Hepatocyte (in vitro differentiated cells): Measurements from ENCODE around the gene FRAS1.

Source experiments
- EZH2 ChIP-seq: fragments of 200-600 bp; sonication (generic); IDR thresholded peaks from 2 replicates; pipeline ENCODE4 v1.6.1; 2016; ENCODE audit warnings: antibody characterized with exemption, mild to moderate bottlenecking, borderline replicate concordance
- EZH2phosphoT487 ChIP-seq: fragments of 200-600 bp; sonication (generic); IDR thresholded peaks from one replicate; pipeline ENCODE4 v1.6.1; 2018; ENCODE audit warnings: antibody characterized with exemption, mild to moderate bottlenecking, low read depth, moderate library complexity; ENCODE audit not compliant: unreplicated experiment, severe bottlenecking
- TF ChIP-seq, protein P1 (sequence below): fragments of 200-600 bp; sonication (generic); IDR thresholded peaks from 2 replicates; pipeline ENCODE4 v1.5.1; 2016; ENCODE audit warnings: antibody characterized with exemption, mild to moderate bottlenecking; ENCODE audit not compliant: poor library complexity

DNA sequence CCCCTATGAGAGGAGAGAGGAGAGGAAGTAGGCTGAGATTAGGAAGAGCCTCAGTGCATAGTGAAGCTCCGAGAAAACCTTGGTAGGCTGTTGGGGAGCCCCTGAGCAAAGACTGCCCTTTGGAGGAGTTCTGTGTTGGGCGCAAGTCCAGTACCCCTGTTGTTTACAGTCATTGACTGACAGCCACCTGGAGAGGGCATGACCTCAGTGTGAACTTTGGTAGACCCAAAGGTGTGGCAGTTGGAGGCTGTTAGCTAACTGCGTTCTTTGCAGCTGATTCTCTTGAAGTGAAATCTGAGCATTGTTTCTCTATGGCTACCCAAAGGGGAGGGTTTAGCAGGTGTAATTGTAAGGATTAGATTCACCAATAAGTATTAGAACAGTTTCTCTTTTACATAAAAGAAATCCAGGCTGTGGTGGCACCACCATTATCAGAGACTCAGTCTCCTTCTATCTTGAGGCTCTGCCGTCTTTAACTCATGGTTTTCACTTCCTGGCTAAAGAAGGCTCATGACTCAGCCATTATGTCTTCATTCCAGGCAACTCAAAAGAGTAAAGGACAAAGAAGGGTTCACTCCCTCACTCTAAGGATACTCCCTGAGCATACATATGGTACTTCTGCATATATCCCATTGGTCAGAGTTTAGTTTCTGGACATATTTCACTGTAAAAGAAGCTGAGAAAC lies 527.9 kb downstream of the FRAS1 start:
- TF ChIP-seq EZH2 = no peak
- TF ChIP-seq, protein P1, sequence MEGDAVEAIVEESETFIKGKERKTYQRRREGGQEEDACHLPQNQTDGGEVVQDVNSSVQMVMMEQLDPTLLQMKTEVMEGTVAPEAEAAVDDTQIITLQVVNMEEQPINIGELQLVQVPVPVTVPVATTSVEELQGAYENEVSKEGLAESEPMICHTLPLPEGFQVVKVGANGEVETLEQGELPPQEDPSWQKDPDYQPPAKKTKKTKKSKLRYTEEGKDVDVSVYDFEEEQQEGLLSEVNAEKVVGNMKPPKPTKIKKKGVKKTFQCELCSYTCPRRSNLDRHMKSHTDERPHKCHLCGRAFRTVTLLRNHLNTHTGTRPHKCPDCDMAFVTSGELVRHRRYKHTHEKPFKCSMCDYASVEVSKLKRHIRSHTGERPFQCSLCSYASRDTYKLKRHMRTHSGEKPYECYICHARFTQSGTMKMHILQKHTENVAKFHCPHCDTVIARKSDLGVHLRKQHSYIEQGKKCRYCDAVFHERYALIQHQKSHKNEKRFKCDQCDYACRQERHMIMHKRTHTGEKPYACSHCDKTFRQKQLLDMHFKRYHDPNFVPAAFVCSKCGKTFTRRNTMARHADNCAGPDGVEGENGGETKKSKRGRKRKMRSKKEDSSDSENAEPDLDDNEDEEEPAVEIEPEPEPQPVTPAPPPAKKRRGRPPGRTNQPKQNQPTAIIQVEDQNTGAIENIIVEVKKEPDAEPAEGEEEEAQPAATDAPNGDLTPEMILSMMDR = no peak
- no peak for TF ChIP-seq EZH2phosphoT487
